ENCODE data around the gene AXDND1. TPM values are rescaled to one million over a fixed set of nuclear protein-coding genes. Genes with fewer than 3 reads are reported as not detected.

Gene AXDND1
- total and polyA plus RNA-seq, 2 of the 8 experiments (the other 6 are each of a cell fraction or from before 2014, with no cell fraction given), result 0.61 TPM; not detected in 1

- TF ChIP-seq CHD7 (IDR thresholded peaks at IDR 0.05; ENCODE audit: insufficient replicate concordance, low read length), result no peak
- TF ChIP-seq CREB1 (IDR thresholded peaks at IDR 0.05), result no peak
- TF ChIP-seq POLR2AphosphoS5 (IDR thresholded peaks at IDR 0.05; ENCODE audit: low read depth, low read length), result no peak
- no peak for TF ChIP-seq RXRA (IDR thresholded peaks at IDR 0.05; ENCODE audit: insufficient read depth, low read depth, low read length)
- no peak for TF ChIP-seq KDM4A (IDR thresholded peaks at IDR 0.05; ENCODE audit: low read depth, low read length, severe bottlenecking)
- TF ChIP-seq TBP (IDR thresholded peaks at IDR 0.05; ENCODE audit: low read depth, low read length), result no peak
- TF ChIP-seq SP2 (IDR thresholded peaks at IDR 0.05; ENCODE audit: low read length), result no peak
- TF ChIP-seq, protein P1, sequence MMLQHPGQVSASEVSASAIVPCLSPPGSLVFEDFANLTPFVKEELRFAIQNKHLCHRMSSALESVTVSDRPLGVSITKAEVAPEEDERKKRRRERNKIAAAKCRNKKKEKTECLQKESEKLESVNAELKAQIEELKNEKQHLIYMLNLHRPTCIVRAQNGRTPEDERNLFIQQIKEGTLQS (IDR thresholded peaks at IDR 0.05; ENCODE audit: insufficient read depth, low read depth, low read length), result no peak
- TF ChIP-seq RFX5 (IDR thresholded peaks at IDR 0.05; ENCODE audit: borderline replicate concordance, low read depth, low read length), result no peak
- TF ChIP-seq POLR2A (IDR thresholded peaks at IDR 0.05; ENCODE audit: control extremely low read depth in 1 of 2, low read depth in 2 of 2, low read length in 2 of 2), result no peak
Measured at GRCh38 chr1:179588425-179589024, 222.8 kb downstream of the AXDND1 start (continued).
